H9 (cell line): ENCODE results near the gene SLC25A4. TPM values are rescaled to one million over a fixed set of nuclear protein-coding genes. Genes with fewer than 3 reads are reported as not detected.

ENCODE experiments used
- DNase-seq: peaks from one replicate; pipeline ENCODE4 v3.0.0-alpha.2; 2017
- H2AFZ ChIP-seq: one replicate; pipeline ENCODE4 v1.6.1; 2013; ENCODE audit warnings: mild to moderate bottlenecking, low read length, control low read depth, moderate library complexity
- H2AK5ac ChIP-seq: 2 replicates; pipeline ENCODE4 v1.6.1; 2013; ENCODE audit warnings: low read length, control low read depth, mixed read lengths; ENCODE audit not compliant: insufficient read length
- H2BK120ac ChIP-seq: one replicate; pipeline ENCODE4 v1.6.1; 2013; ENCODE audit warnings: low read depth, mild to moderate bottlenecking, low read length, control low read depth, inconsistent platforms; ENCODE audit not compliant: poor library complexity, severe bottlenecking
- H2BK12ac ChIP-seq: 2 replicates; pipeline ENCODE4 v1.6.1; 2013; ENCODE audit warnings: low read length, control low read depth, mixed read lengths, low read depth; ENCODE audit not compliant: insufficient read length
- H2BK15ac ChIP-seq: 2 replicates; pipeline ENCODE4 v1.6.1; 2013; ENCODE audit warnings: low read depth, low read length, control low read depth
- H2BK20ac ChIP-seq: one replicate; pipeline ENCODE4 v1.6.1; 2013; ENCODE audit warnings: low read depth, mild to moderate bottlenecking, low read length, control low read depth, inconsistent platforms; ENCODE audit not compliant: poor library complexity, severe bottlenecking
- H2BK5ac ChIP-seq: 2 replicates; pipeline ENCODE4 v1.6.1; 2013; ENCODE audit warnings: low read length, control low read depth, mixed read lengths; ENCODE audit not compliant: insufficient read length
- H3K14ac ChIP-seq: 2 replicates; pipeline ENCODE4 v1.6.1; 2013; ENCODE audit warnings: low read length, control low read depth; ENCODE audit not compliant: insufficient read depth
- H3K18ac ChIP-seq: 2 replicates; pipeline ENCODE4 v1.6.1; 2013; ENCODE audit warnings: low read depth, mild to moderate bottlenecking, mixed read lengths, low read length, control low read depth; ENCODE audit not compliant: insufficient read length
- H3K23ac ChIP-seq: 2 replicates; pipeline ENCODE4 v1.6.1; 2013; ENCODE audit warnings: low read length, control low read depth, mixed read lengths, low read depth; ENCODE audit not compliant: insufficient read length
- H3K23me2 ChIP-seq: 2 replicates; pipeline ENCODE4 v1.6.1; 2013; ENCODE audit warnings: low read depth, mild to moderate bottlenecking, mixed read lengths, low read length, control low read depth; ENCODE audit not compliant: insufficient read length, poor library complexity, severe bottlenecking
- H3K27ac ChIP-seq: 2 replicates; pipeline ENCODE4 v1.5.1; 2013; ENCODE audit warnings: low read length, control low read depth, mixed read lengths, low read depth; ENCODE audit not compliant: insufficient read length
- H3K27me3 ChIP-seq: 2 replicates; pipeline ENCODE4 v1.6.1; 2013; ENCODE audit warnings: low read length, control low read depth, inconsistent platforms; ENCODE audit not compliant: insufficient read depth
- H3K4ac ChIP-seq: 2 replicates; pipeline ENCODE4 v1.6.1; 2013; ENCODE audit warnings: low read depth, mild to moderate bottlenecking, control low read depth, inconsistent platforms, low read length, moderate library complexity
- H3K4me1 ChIP-seq: 2 replicates; pipeline ENCODE4 v1.6.1; 2013; ENCODE audit warnings: low read length, control low read depth, inconsistent platforms; ENCODE audit not compliant: insufficient read depth
- H3K4me2 ChIP-seq: 2 replicates; pipeline ENCODE4 v1.6.1; 2013; ENCODE audit warnings: low read length, control low read depth, mixed read lengths; ENCODE audit not compliant: insufficient read length, insufficient read depth
- H3K56ac ChIP-seq: 2 replicates; pipeline ENCODE4 v1.6.1; 2013; ENCODE audit warnings: low read depth, mild to moderate bottlenecking, mixed read lengths, low read length, control low read depth; ENCODE audit not compliant: insufficient read length
- H3K79me1 ChIP-seq: 2 replicates; pipeline ENCODE4 v1.6.1; 2013; ENCODE audit warnings: low read depth, mild to moderate bottlenecking, moderate library complexity, low read length, control low read depth, inconsistent platforms; ENCODE audit not compliant: insufficient read depth, poor library complexity, severe bottlenecking
- H3K79me2 ChIP-seq: 2 replicates; pipeline ENCODE4 v1.6.1; 2013; ENCODE audit warnings: low read length, control low read depth, inconsistent platforms; ENCODE audit not compliant: insufficient read depth
- H3K9ac ChIP-seq: 2 replicates; pipeline ENCODE4 v1.6.1; 2013; ENCODE audit warnings: low read length, control low read depth, mixed read lengths; ENCODE audit not compliant: insufficient read length; ENCODE audit errors: extremely low read depth
- H3K9me3 ChIP-seq: one replicate; pipeline ENCODE4 v1.6.1; 2013; ENCODE audit warnings: low read depth, low read length, inconsistent platforms; ENCODE audit not compliant: control insufficient read depth
- H3T11ph ChIP-seq: one replicate; pipeline ENCODE4 v1.6.1; 2013; ENCODE audit warnings: mild to moderate bottlenecking, low read length, control low read depth, inconsistent platforms
- H4K20me1 ChIP-seq: one replicate; pipeline ENCODE4 v1.6.1; 2013; ENCODE audit not compliant: control insufficient read depth, insufficient read length, insufficient read depth
- H4K5ac ChIP-seq: 2 replicates; pipeline ENCODE4 v1.6.1; 2013; ENCODE audit warnings: low read depth, mild to moderate bottlenecking, mixed read lengths, low read length, control low read depth; ENCODE audit not compliant: insufficient read length
- H4K8ac ChIP-seq: replicated peaks from 2 replicates; pipeline ENCODE4 v1.6.1; 2013; ENCODE audit warnings: low read length, control low read depth, mixed read lengths, low read depth; ENCODE audit not compliant: insufficient read length
- H4K91ac ChIP-seq: 2 replicates; pipeline ENCODE4 v1.6.1; 2013; ENCODE audit warnings: low read depth, mild to moderate bottlenecking, moderate library complexity, mixed read lengths, low read length, control low read depth; ENCODE audit not compliant: insufficient read length
- H3K27ac Mint-ChIP-seq, 3 experiments: 2 replicates in 2 of 3; 3 replicates in 1 of 3; pipeline ENCODE4 v1.8.0; 2020 to 2021; ENCODE audit warnings: mixed read lengths in 3 of 3, mild to moderate bottlenecking in 1 of 3, moderate library complexity in 1 of 3
- H3K27me3 Mint-ChIP-seq: 2 replicates; pipeline ENCODE4 v1.8.0; 2021; ENCODE audit warnings: low read depth, mild to moderate bottlenecking, moderate library complexity, mixed read lengths
- H3K36me3 Mint-ChIP-seq, 3 experiments: 2 replicates in 2 of 3; 3 replicates in 1 of 3; pipeline ENCODE4 v1.8.0; 2020 to 2021; ENCODE audit warnings: low read depth in 3 of 3, mixed read lengths in 3 of 3; ENCODE audit not compliant: insufficient read depth in 1 of 3
- H3K4me1 Mint-ChIP-seq, 2 experiments: 2 replicates each; pipeline ENCODE4 v1.8.0; 2020; ENCODE audit warnings: mixed read lengths in 2 of 2
- H3K4me3 Mint-ChIP-seq, 2 experiments: 2 replicates in 1 of 2; 3 replicates in 1 of 2; pipeline ENCODE4 v1.8.0; 2020 to 2021; ENCODE audit warnings: mild to moderate bottlenecking in 2 of 2, mixed read lengths in 2 of 2, moderate library complexity in 1 of 2
- H3K9me3 Mint-ChIP-seq, 2 experiments: 2 replicates in 1 of 2; 3 replicates in 1 of 2; pipeline ENCODE4 v1.8.0; 2020; ENCODE audit warnings: mild to moderate bottlenecking in 2 of 2, mixed read lengths in 2 of 2, moderate library complexity in 1 of 2
- CTCF ChIP-seq: fragments of 200-600 bp; sonication (generic); conservative IDR thresholded peaks from 3 replicates; pipeline ENCODE4 v1.8.0; 2021; ENCODE audit warnings: antibody characterized with exemption, mild to moderate bottlenecking
- WGBS: extraction: QIAGEN DNeasy Blood & Tissue Kit; methylation state at CpG from one replicate; pipeline ENCODE4 v1.1.7; 2013; ENCODE audit warnings: missing lambda C conversion rate, low lambda C conversion rate, mixed read lengths; ENCODE audit not compliant: insufficient read length; ENCODE audit errors: extremely low coverage; 5-methylcytosine and 5-hydroxymethylcytosine counted together
- total RNA-seq: library from RNA; stranded (reverse); gene quantifications from 2 replicates; pipeline ENCODE4 v1.2.1, GENCODE V29; 2021

Gene SLC25A4
- total RNA-seq, 1 experiment from 2014 or later, result 54.4 TPM

- Histone ChIP-seq H3K18ac (no peak overlapping the region), H3K79me2 (no peaks in the 10 kb centered on the region)
- WGBS, result no CpG with 5 or more reads among the region's 3 CpGs
Observed at GRCh38 chr4:185124006-185124405, 19.1 kb upstream of the SLC25A4 start.

More at GRCh38 chr4:185124006-185124405, 19.1 kb upstream of the SLC25A4 start:
- Histone ChIP-seq H4K91ac (no peak overlapping the region), H3K4me1 (peaks cover 7% of the 10 kb centered on the region; the same call in 1 of the 2 replicates), H3K79me1 (no peaks in the 10 kb centered on the region), H2BK120ac (no peak overlapping the region), H3K27me3 (peaks cover 6% of the 10 kb centered on the region; the same call in 1 of the 2 replicates), H4K8ac (no peak overlapping the region), H3K23me2 (peaks cover 15% of the 10 kb centered on the region), H3K23ac (no peak overlapping the region), H2BK15ac (no peak overlapping the region), H3K27ac (no peak overlapping the region), H3K9ac (no peak overlapping the region), H3K4me2 (no peak overlapping the region), H3K4ac (no peak overlapping the region), H3K9me3 (no peaks in the 10 kb centered on the region), H4K5ac (no peak overlapping the region), H2AFZ (no peak overlapping the region), H3T11ph (no peak overlapping the region), H2AK5ac (no peak overlapping the region), H4K20me1 (no peaks in the 10 kb centered on the region), H2BK12ac (no peak overlapping the region), H3K14ac (no peak overlapping the region), H3K56ac (no peak overlapping the region), H2BK5ac (no peak overlapping the region), H2BK20ac (no peak overlapping the region)
- peaks cover 20% of the 10 kb centered on the region for H3K27me3 Mint-ChIP-seq
- DNase-seq, result no peak
- no peak overlapping the region for H3K4me3 Mint-ChIP-seq
- peaks cover 21 to 29% of the 10 kb centered on the region in 2 experiments for H3K4me1 Mint-ChIP-seq
- H3K27ac Mint-ChIP-seq, result no peak overlapping the region
- no peak for TF ChIP-seq CTCF
- peaks cover 5 to 6% of the 10 kb centered on the region in 2 experiments; a peak in 4 of 5 replicates for H3K9me3 Mint-ChIP-seq
- peaks cover 0 to 3% (median 0%) of the 10 kb centered on the region in 3 experiments; a peak in 1 of 7 replicates for H3K36me3 Mint-ChIP-seq
